Activated naive CD4-positive, alpha-beta T cell (primary cell): ENCODE data around the gene FOXRED2.
"Not testable (repeated sequence)": the region's sequence is repeated elsewhere in the genome, so short reads cannot be mapped to it uniquely, and the experiment has no call there.

Experiments
- DNase-seq, 4 experiments: peaks; one replicate each; lab custom pipeline; 2025; lab: John Stamatoyannopoulos, UW

The FOXRED2 gene

DNA sequence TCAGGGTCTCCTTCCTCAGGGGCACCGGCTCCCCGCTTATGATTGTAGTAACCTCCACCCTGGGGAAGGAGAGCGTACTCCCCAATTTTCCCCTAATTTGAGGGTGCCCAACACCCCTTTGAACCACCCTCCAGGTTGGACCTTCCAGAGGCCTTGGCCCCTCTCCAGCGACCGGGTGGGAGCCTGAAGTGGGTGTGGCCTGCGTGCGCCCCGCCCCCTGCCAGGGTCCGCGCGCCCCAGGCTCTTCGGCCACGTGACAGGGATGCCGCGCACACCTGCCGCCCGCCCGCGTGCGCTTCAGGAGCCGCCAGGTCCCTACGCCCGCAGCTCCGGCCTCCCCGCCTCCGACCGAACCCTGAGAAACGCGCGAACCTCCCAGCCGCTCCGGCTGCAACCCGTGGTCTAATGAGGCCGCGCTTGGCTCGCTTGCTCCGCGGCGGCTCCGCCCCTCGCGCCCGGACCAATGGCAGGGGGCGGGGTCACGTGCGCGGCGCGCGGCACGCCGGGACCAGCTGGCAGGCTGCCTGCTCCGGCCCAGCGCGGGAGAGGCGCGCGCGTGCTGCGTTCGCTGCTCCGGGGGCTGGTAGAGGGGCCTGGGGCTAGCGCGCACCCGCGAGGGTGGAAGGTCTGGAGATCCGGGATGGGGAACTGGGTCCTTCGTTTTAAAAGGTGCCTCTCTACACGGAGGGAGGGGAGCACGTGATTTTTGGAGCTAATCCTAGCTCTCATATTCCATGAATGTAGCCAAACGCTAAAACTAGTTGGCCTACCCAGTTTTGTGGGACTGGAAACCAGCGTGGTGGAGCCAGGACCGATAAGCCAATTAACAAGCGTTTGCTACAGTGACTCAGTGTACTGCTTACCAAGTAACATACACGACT lies at the start of gene FOXRED2:
FOXRED2 (minus strand) TSS at position 404 of the 881 bp plus-strand sequence. CDS start 618 bp downstream, outside the sequence.
- DNase-seq, result peak; percentile 63 to 87 (median 75)

GRCh38 chr22:36554098-36554497 lies 47.3 kb upstream of the FOXRED2 start:
- DNase-seq, result no peak

- no peak for DNase-seq
Observed at GRCh38 chr22:36552289-36552688, 45.4 kb upstream of the FOXRED2 start.

GRCh38 chr22:36550701-36551495 lies 44.1 kb upstream of the FOXRED2 start:
- DNase-seq, result no peak

- DNase-seq, result no peak
Observed at GRCh38 chr22:36549033-36549432, 42.2 kb upstream of the FOXRED2 start.

- no peak for DNase-seq
Observed at GRCh38 chr22:36548606-36549005, 41.8 kb upstream of the FOXRED2 start.

DNA sequence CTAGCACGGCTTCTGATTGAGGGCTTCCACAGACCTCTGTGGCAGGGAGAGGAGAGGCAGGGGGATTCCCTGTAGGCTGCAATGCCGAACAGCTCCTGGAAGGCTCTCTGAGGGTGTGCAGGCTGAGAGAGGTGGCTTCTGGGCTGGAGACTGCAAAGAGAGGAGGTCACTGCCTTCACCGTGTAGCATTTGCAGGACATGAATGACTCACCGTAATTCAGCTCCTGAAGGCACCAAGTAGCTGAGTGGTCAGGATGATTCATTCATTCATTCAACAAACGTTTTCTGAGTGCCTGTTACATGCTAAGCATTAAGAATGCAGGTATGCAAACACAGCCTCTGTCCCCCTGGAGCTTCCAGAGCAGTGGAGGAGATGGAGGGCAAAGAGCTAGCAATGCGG lies 40.1 kb upstream of the FOXRED2 start:
- DNase-seq, result no peak

DNA sequence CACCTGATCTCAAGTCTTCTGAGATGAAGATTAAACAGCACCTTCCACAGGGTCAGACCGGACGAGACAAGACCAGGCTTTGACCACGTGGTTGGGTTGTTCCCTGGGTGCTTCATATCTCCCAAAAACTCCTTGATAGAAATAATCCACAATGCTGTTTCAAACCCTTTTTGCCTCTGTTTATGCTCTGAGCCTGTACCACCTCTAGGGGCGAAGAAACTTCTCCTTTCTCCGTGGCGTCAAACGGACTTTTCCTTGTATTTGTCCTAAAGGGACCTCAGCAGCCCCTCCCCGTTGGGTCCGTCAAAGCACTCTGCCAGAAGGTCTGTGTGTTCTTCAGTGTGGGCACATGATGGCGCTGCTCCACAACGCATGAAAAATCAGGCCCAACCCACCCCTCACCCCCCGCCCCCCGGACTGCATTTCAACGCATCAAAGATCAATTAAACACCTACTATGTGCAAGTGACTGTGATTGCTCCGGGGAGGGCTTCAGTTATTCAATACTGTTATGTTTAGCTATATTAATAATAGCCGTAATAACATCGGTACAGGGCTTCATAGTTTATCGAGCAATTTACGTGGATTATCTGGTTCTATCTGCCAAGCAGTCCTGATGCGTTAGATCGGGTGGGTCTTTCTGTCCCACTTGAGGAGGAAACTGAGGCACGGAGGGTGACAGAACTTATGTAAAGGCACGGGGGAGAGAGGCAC lies 39.4 kb upstream of the FOXRED2 start:
- no peak for DNase-seq

GRCh38 chr22:36544107-36544620 lies 37.3 kb upstream of the FOXRED2 start:
- no peak for DNase-seq

DNA sequence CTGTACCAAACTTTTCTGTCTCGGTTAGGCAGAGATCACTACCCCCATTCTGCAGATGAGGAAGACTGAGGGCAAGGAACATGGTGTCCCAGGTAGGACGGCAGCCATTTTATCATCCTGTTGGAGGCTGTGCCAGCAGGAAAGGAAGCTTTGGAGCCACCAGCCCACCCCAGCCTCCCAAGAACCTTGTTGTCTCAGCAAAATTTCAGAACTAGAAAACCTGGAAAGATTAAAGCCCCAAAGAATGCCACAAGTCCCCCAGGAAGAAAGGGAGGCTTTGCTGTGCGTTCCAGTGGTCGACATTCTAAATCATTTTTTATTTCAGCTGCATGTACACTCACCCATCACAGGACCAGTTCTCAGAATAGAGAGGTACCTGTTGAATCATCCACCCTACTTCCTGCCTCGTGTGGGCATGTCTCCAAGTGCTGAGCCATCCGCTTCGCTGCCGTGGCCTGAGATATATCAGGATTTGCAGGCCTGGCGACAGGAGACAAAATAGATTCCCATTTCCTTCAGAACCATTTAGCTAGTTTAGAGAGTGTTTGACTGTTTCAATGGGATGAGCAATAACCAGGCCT lies 35.1 kb upstream of the FOXRED2 start:
- peak in 1 of 4 experiments; percentile 8 for DNase-seq

DNA sequence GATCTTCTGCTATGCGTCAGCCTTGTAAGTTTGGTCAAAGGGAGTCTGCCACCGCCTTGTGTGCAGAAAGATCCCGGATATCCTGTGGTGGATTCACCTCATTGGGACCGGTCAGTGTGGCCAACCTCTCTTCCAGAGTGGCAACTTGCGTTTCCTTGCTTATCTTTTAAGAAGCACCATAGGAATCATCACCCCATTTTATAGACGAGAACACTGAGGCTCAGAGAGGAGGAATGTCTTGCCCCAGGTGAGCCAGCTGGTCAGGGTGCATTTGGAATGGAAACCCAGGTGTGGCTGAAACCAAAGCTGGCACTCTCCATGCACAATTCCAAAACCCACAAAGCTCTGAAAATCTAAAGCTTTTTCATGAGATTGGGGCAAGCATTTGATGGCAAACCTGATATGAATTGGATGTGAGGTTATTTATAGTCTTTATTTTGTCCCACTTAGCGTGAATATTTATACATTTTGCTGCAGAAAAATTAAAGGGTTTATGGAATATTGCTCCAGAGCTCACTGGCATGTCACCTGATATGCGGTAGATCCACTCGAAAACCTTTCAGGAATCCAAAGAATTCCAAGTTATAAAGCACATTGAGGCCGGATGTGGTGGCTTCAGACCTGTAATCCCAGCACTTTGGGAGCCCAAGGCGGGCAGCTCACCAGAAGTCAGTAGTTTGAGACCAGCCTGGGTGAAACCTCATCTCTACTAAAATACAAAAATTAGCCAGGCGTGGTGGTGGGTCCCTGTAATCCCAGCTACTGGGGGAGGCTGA lies 34.2 kb upstream of the FOXRED2 start:
- DNase-seq, result no peak

DNA sequence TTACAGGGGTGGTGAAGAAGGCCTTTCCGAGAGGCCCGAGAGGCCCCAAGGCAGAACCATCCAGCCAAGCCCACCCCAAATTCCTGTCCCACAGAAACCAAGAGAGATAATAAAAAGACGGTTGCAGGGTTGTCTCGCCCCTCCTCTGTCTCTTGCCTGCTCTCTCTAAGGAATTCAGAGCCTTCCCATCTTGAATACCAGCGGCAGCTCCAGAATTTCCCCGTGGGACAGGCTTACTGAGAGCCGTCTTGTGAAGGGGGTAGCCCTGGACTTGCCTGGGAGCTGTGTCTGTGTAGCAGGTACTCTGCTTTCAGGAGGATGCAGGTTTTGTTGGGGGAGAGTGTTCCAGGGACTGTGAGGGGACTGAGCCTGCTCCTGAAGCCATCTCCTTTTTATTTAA lies 31.7 kb upstream of the FOXRED2 start:
- no peak for DNase-seq

DNA sequence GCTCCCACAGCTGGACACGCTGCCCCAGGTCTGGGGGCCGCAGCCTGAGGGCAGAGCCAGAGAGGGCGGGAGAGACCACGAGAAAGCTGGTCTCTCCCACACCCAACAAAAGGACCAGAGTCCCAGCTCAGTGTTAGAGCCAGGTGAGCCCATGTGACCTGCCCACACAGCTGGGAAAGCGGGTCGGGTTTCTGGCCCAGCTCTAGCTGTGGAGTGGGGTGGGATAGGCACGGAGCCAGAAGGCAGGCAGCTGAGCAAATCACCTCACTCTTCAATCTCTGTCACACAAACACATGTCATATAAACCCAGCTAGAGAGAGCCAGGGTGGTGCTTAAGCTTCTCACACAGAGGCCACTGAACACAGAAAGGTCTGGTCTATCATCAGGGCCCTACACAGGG lies 29.9 kb upstream of the FOXRED2 start:
- no peak for DNase-seq

GRCh38 chr22:36533320-36533719 lies 26.5 kb upstream of the FOXRED2 start:
- DNase-seq, result not testable (repeated sequence)

- DNase-seq, result no peak
Observed at GRCh38 chr22:36532466-36532865, 25.6 kb upstream of the FOXRED2 start.

DNA sequence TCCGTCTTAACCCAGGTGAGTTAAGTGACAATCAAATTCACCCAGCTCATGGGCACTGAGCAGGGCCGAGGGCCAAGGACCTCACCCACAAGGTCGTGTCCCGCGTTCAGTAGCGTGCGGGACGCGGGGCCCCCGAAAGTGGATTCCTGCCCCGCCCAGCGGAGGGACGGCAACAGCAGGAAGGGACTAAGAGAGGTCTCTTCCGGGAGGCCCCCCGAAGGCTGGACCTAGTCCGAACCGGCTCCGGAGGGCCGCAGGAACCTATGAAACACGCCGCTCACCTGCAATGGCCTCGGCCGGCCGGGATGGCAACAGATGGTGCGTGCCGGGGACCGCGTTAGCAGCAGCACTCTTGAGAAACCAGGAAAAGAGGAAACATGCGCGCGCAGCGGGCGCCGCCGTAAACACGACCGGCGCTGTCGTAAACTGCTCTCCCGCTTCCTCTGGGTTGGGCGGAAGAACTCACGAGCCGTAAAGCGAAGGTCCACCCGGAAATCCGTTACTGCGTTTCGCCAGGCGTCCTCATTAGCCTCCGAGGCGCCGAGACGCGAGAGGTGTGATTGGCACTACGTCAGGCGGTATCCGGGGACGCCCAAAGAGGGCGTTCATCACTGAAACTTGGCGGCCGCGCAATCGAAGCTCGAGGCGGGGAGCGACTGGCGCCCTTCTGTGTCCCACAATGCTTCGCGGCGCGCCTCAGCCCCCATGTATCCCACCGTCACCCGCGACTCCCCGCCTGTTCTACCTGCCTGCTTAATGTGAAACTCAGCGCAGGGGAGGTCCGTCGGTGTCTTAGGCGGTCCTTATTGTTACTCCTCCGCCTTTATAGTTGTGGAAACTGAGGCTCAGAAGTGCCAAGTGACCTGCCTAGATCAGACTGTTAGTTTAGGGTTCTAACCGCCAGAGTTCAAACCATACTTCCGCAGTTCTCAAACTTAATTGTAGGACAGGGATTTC lies 22.2 kb upstream of the FOXRED2 start, which contains the start of gene EIF3D:
EIF3D (minus strand) TSS at position 372 of the 957 bp plus-strand sequence. CDS start 3,045 bp downstream, outside the sequence.
- DNase-seq, result peak; percentile 96 to 100 (median 96)

GRCh38 chr22:36528341-36528740 lies 21.5 kb upstream of the FOXRED2 start:
- no peak for DNase-seq

- DNase-seq, result no peak
Observed at GRCh38 chr22:36522662-36523061, 15.8 kb upstream of the FOXRED2 start.

- no peak for DNase-seq
Observed at GRCh38 chr22:36520423-36520822, 13.6 kb upstream of the FOXRED2 start.

GRCh38 chr22:36519906-36520305 lies 13.1 kb upstream of the FOXRED2 start:
- not testable (repeated sequence) for DNase-seq
